Measurements from ENCODE around the gene HDAC4.
"Not testable (repeated sequence)": the region's sequence is repeated elsewhere in the genome, so short reads cannot be mapped to it uniquely, and the experiment has no call there.

DNA sequence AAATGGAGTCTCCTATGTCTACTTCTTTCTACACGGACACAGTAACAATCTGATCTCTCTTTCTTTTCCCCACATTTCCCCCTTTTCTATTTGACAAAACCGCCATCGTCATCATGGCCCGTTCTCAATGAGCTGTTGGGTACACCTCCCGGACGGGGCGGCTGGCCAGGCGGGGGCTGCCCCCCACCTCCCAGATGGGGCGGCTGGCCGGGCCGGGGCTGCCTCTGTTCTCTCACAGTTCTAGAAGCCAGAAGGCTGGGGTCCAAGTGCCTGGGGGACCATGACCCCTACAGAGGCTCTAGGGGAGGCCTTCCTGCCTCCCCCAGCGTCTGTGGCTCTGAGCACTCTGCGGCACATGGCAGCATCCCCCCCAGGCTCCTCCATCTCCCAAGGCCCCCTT, 362.5 kb downstream of the HDAC4 start:
- not testable (repeated sequence) for TF ChIP-seq SALL2 (tag by site-specific recombination; IDR thresholded peaks at IDR 0.05; ENCODE audit: borderline replicate concordance); ZNF221 (tag by site-specific recombination; IDR thresholded peaks at IDR 0.05; ENCODE audit: borderline replicate concordance); CTCF (tag by site-specific recombination; IDR thresholded peaks at IDR 0.05); ZNF24 (tag by site-specific recombination; IDR thresholded peaks at IDR 0.05); ZNF558 (tag by site-specific recombination; IDR thresholded peaks at IDR 0.05); YY1 (tag by site-specific recombination; IDR thresholded peaks at IDR 0.05); PRDM10 (tag by site-specific recombination; IDR thresholded peaks at IDR 0.05); ZNF335 (tag by site-specific recombination; conservative IDR thresholded peaks at IDR 0.05); KLF16 (tag by site-specific recombination; IDR thresholded peaks at IDR 0.05); HOXA7 (CRISPR knock-in tag; IDR thresholded peaks at IDR 0.05; ENCODE audit: borderline replicate concordance); ZNF473 (tag by site-specific recombination; IDR thresholded peaks at IDR 0.05)
- TF ChIP-seq, protein P1, sequence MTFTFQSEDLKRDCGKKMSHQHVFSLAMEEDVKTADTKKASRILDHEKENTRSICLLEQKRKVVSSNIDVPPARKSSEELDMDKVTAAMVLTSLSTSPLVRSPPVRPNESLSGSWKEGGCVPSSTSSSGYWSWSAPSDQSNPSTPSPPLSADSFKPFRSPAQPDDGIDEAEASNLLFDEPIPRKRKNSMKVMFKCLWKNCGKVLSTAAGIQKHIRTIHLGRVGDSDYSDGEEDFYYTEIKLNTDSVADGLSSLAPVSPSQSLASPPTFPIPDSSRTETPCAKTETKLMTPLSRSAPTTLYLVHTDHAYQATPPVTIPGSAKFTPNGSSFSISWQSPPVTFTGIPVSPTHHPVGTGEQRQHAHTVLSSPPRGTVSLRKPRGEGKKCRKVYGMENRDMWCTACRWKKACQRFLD (tag by site-specific recombination; IDR thresholded peaks at IDR 0.05), result not testable (repeated sequence)
- TF ChIP-seq, protein P2, sequence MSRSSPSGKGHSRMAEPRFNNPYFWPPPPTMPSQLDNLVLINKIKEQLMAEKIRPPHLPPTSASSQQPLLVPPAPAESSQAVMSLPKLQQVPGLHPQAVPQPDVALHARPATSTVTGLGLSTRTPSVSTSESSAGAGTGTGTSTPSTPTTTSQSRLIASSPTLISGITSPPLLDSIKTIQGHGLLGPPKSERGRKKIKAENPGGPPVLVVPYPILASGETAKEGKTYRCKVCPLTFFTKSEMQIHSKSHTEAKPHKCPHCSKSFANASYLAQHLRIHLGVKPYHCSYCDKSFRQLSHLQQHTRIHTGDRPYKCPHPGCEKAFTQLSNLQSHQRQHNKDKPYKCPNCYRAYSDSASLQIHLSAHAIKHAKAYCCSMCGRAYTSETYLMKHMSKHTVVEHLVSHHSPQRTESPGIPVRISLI (tag by site-specific recombination; IDR thresholded peaks at IDR 0.05), result not testable (repeated sequence)
